Small intestine (tissue), 16 donors: ENCODE measurements around the gene TM6SF1. TPM values are rescaled to one million over a fixed set of nuclear protein-coding genes. Genes with fewer than 3 reads are reported as not detected.

Source experiments
- DNase-seq, 2 donors: peaks; one replicate each; pipeline versions ENCODE4 v3.0.0 to v3.0.0-alpha.2; 2013
- FAIRE-seq: peaks from 2 replicates; lab custom pipeline; 2012; peaks lifted over from hg19 to GRCh38; lab: Jason Lieb, UNC
- H3K27ac ChIP-seq, 3 donors: one replicate each; pipeline ENCODE4 v1.5.1; 2013; ENCODE audit warnings: low read length in 2 of 3, mild to moderate bottlenecking in 2 of 3, control low read depth in 1 of 3, inconsistent platforms in 1 of 3, low read depth in 1 of 3, moderate library complexity in 1 of 3
- H3K27me3 ChIP-seq, 3 donors: one replicate each; pipeline ENCODE4 v1.6.1; 2013; ENCODE audit warnings: low read length in 3 of 3, inconsistent platforms in 1 of 3; ENCODE audit not compliant: control insufficient read depth in 3 of 3, insufficient read depth in 3 of 3
- H3K36me3 ChIP-seq, 3 donors: one replicate each; pipeline ENCODE4 v1.6.1; 2013; ENCODE audit warnings: low read length in 3 of 3, inconsistent platforms in 1 of 3, low read depth in 1 of 3, mild to moderate bottlenecking in 1 of 3, moderate library complexity in 1 of 3; ENCODE audit not compliant: control insufficient read depth in 3 of 3, insufficient read depth in 2 of 3
- H3K4me1 ChIP-seq, 3 donors: one replicate each; pipeline ENCODE4 v1.6.1; 2013; ENCODE audit warnings: low read length in 2 of 3, inconsistent platforms in 1 of 3, low read depth in 1 of 3, mild to moderate bottlenecking in 1 of 3, moderate library complexity in 1 of 3; ENCODE audit not compliant: control insufficient read depth in 3 of 3, insufficient read depth in 2 of 3
- H3K4me3 ChIP-seq, 3 donors: one replicate each; pipeline ENCODE4 v1.5.1; 2013; ENCODE audit warnings: low read length in 3 of 3, control low read depth in 1 of 3, inconsistent platforms in 1 of 3, low read depth in 1 of 3, mild to moderate bottlenecking in 1 of 3, moderate library complexity in 1 of 3
- H3K9me3 ChIP-seq, 2 donors: one replicate each; pipeline ENCODE4 v1.6.1; 2013; ENCODE audit warnings: low read depth in 1 of 2, low read length in 1 of 2; ENCODE audit not compliant: control insufficient read depth in 2 of 2, insufficient read depth in 1 of 2
- WGBS, 3 donors: extraction: QIAGEN DNeasy Blood & Tissue Kit; methylation state at CpG; one replicate each; pipeline ENCODE4 v1.1.7; 2013; 5-methylcytosine and 5-hydroxymethylcytosine counted together
- long read RNA-seq, 10 donors: transcript quantifications; one replicate each; lab custom pipeline, GENCODE V29; 2026
- polyA plus RNA-seq, 4 donors: library from polyadenylated mRNA; stranded (reverse) in 3 of 4; unstranded in 1 of 4; fragments of 200-250 nt in 3 of 4; fragments of 120-200 nt in 1 of 4; gene quantifications; one replicate each; pipeline versions ENCODE4 v1.2.1 to v1.2.3, GENCODE V29; 2013
- donor health status: healthy with polysubstance abuse.
- donor health status: control.
- donor health status: control.
- donor health status: Bipolar disorder and iron deficiency.
- donor health status: healthy.

The TM6SF1 gene
- polyA plus RNA-seq, result 1 to 10 TPM in 2 of 4 donors, under 1 TPM in 2; 0.45 to 4.7 (median 1.3) TPM
- long read RNA-seq, donor 1, result 0 reads
- long read RNA-seq, donor 2, result 0 reads
- long read RNA-seq, donor 3, result 0 reads
- long read RNA-seq, donor 4, result 0 reads
- long read RNA-seq, donor 5, partial matches to known transcripts, result 5 of 6 reads
- long read RNA-seq, donor 5, other reads (novel, unspliced or antisense), result 0 of 6 reads
- long read RNA-seq, donor 6, result 0 reads
- long read RNA-seq, donor 7, result 0 reads
- long read RNA-seq, donor 8, partial matches to known transcripts, result 0 of 1 reads
- long read RNA-seq, donor 8, other reads (novel, unspliced or antisense), result 0 of 1 reads
- long read RNA-seq, donor 9, result 0 reads
- long read RNA-seq, donor 10, result 0 reads

- Histone ChIP-seq H3K9me3 (no peaks in the 10 kb centered on the region), H3K27me3 (peaks cover 8 to 31% (median 8%) of the 10 kb centered on the region in 3 donors), H3K4me3 (peak within 1 kb of the TSS in 2 of 3 donors; percentile 15 to 39), H3K27ac (peak within 1 kb of the TSS in 1 of 3 donors; percentile 59), H3K4me1 (no peaks in the 10 kb centered on the region), H3K36me3 (no peaks in the 10 kb centered on the region)
- DNase-seq, result peak in 1 of 2 donors; percentile 46
- FAIRE-seq, result no peak
- WGBS, 3 donors, result 1 to 2% (median 1%) methylated on average over 62 to 97 of the region's 97 CpGs
Measured at GRCh38 chr15:83106994-83107840, at the start of gene TM6SF1. TSS of gene TM6SF1 (plus strand) at chr15:83107645. CDS start at chr15:83107681, 36 bp downstream.

DNA sequence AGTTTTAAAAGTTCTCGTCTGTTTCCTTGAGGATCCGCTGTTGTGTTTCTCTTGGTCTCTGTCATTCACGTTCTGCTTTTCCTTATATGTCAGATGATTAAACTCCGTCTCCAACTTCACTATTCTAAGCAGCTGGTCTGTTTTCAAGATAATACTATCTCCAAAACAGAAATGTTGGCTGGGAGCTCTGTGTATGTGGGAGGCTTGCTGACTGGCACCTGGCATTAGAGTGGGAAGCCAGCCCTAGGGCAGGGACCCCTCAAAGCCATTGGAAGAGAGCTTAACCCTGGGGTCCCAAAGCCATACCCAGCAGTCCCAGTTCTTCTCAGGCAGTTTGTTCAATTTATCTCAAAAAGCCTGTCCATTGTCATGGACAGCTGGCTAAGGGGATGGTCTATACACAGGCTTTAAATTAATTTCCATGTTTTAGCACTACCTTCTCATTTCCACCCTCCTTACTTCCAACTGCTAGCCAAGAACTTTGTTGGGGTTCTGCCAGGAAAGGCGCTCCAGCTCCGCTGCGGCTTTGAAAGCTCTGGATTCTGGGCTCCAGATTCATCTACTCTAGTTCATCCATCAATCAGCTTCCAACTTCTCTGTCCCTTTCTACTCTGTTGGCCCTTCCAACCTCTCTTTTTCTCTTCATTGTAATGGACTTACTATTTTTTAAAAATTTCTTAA, 49.6 kb upstream of the TM6SF1 start:
- Histone ChIP-seq H3K36me3 (peaks cover 0 to 22% (median 2%) of the 10 kb centered on the region in 3 donors), H3K9me3 (no peaks in the 10 kb centered on the region), H3K27ac (no peak overlapping the region), H3K4me3 (no peak overlapping the region), H3K4me1 (peaks cover 9 to 21% (median 20%) of the 10 kb centered on the region in 3 donors), H3K27me3 (no peaks in the 10 kb centered on the region)
- WGBS, 3 donors, result 64 to 81% (median 79%) methylated on average over 7 of the region's 7 CpGs
- DNase-seq (no peak), FAIRE-seq (no peak)

- FAIRE-seq, result no peak
- 11 to 38% (median 29%) methylated on average over 2 of the region's 2 CpGs for WGBS, 3 donors
- peaks cover 15 to 32% (median 31%) of the 10 kb centered on the region in 3 donors for H3K4me1 ChIP-seq
- H3K36me3 ChIP-seq, result peaks cover 0 to 6% (median 0%) of the 10 kb centered on the region in 3 donors
- peak; percentile 78 to 80 for DNase-seq
- no peaks in the 10 kb centered on the region for H3K27me3 ChIP-seq
- H3K9me3 ChIP-seq, result no peaks in the 10 kb centered on the region
- H3K27ac ChIP-seq, result peak overlapping the region; percentile 11 to 69 (median 24)
- H3K4me3 ChIP-seq, result no peak overlapping the region
Measured at GRCh38 chr15:83061680-83062079, 45.8 kb upstream of the TM6SF1 start.

- 34 to 45% (median 41%) methylated on average over 3 of the region's 3 CpGs for WGBS, 3 donors
- Histone ChIP-seq H3K4me3 (no peak overlapping the region), H3K9me3 (no peaks in the 10 kb centered on the region), H3K27ac (peak overlapping the region in 1 of 3 donors; percentile 69), H3K36me3 (peaks cover 0 to 6% (median 0%) of the 10 kb centered on the region in 3 donors), H3K27me3 (no peaks in the 10 kb centered on the region), H3K4me1 (peaks cover 15 to 35% (median 28%) of the 10 kb centered on the region in 3 donors)
- FAIRE-seq (no peak), DNase-seq (peak in 1 of 2 donors; percentile 6)
Measured at GRCh38 chr15:83062768-83063180, 44.7 kb upstream of the TM6SF1 start.

DNA sequence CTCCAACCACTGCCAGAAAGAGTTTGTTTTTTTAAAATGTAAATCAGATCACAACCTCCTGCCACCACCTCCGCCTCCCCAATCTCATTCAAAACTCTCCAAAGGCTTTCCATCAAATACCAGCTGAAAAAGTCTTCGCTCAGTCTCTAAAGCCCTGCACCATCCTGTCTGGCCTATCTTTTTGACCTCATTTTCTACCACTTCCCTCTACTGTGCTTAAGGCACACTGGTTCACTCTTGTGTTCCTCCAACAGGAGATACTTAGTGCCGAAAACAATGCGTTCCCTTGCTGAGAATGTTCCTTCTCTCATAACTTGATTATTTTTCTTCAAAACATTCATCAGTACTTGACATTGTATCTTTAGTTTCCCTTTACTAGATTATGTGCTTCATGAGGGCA, 43.9 kb upstream of the TM6SF1 start:
- Histone ChIP-seq H3K4me3 (no peak overlapping the region), H3K36me3 (peaks cover 0 to 4% (median 0%) of the 10 kb centered on the region in 3 donors), H3K9me3 (no peaks in the 10 kb centered on the region), H3K4me1 (peaks cover 15 to 36% (median 26%) of the 10 kb centered on the region in 3 donors), H3K27me3 (no peaks in the 10 kb centered on the region), H3K27ac (peak overlapping the region in 2 of 3 donors; percentile 13 to 36)
- 76 to 91% (median 88%) methylated on average over 4 of the region's 4 CpGs for WGBS, 3 donors
- no peak for DNase-seq
- no peak for FAIRE-seq

GRCh38 chr15:83064859-83065258, 42.6 kb upstream of the TM6SF1 start:
- peak overlapping the region in 1 of 3 donors; percentile 86 for H3K27ac ChIP-seq
- 4 to 18% (median 9%) methylated on average over 4 of the region's 4 CpGs for WGBS, 3 donors
- H3K4me1 ChIP-seq, result peaks cover 15 to 36% (median 26%) of the 10 kb centered on the region in 3 donors
- H3K9me3 ChIP-seq, result no peaks in the 10 kb centered on the region
- H3K4me3 ChIP-seq, result peak overlapping the region in 2 of 3 donors; percentile 28 to 100
- H3K27me3 ChIP-seq, result no peaks in the 10 kb centered on the region
- no peaks in the 10 kb centered on the region for H3K36me3 ChIP-seq
- peak in 1 of 2 donors; percentile 53 for DNase-seq
- FAIRE-seq, result no peak

DNA sequence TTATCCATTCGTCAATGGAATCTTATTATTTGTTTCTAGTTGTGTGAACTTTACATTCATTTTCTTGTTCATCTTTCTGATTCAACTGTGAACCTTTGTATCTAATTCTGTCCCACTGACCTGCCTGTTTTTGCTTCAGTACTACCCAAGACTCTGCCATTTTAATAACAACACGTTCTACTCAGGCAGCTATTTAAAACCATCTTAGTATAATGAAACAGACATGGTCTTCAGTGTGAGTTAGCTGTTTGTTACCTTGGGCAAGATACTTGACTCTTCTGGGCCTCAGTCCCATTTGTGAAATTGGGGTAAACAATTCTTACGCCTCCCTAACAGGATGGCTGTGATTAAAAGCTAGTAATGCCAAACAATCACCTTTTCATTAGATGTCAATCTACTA, 42.0 kb upstream of the TM6SF1 start:
- Histone ChIP-seq H3K4me3 (peak overlapping the region; percentile 71 to 100 (median 99)), H3K27ac (peak overlapping the region in 1 of 3 donors; percentile 86), H3K9me3 (no peaks in the 10 kb centered on the region), H3K4me1 (peaks cover 15 to 36% (median 26%) of the 10 kb centered on the region in 3 donors), H3K36me3 (no peaks in the 10 kb centered on the region), H3K27me3 (no peaks in the 10 kb centered on the region)
- FAIRE-seq, result no peak
- 6 to 16% (median 8%) methylated on average over 3 of the region's 3 CpGs for WGBS, 3 donors
- DNase-seq, result peak in 1 of 2 donors; percentile 31
